Gastroesophageal sphincter (tissue), 4 donors: ENCODE measurements around the gene RRN3. TPM values are rescaled to one million over a fixed set of nuclear protein-coding genes. Genes with fewer than 3 reads are reported as not detected.
"Not testable (repeated sequence)": the region's sequence is repeated elsewhere in the genome, so short reads cannot be mapped to it uniquely, and the experiment has no call there.

Experiments
- ATAC-seq: fragments of 150-250 bp; one replicate; pipeline ENCODE4 v1.9.1; 2016; ENCODE audit warnings: mild to moderate bottlenecking, moderate library complexity
- H3K27ac ChIP-seq, 4 donors: fragments of 200-600 bp; sonication (generic) in 3 of 4; 1 replicate in 3 of 4; 2 replicates in 1 of 4; pipeline ENCODE4 v1.5.1; 2016 to 2019
- H3K27me3 ChIP-seq: fragments of 200-600 bp; sonication (generic); one replicate; pipeline ENCODE4 v1.5.1; 2019
- H3K36me3 ChIP-seq, 2 donors: fragments of 200-600 bp; sonication (generic); one replicate each; pipeline ENCODE4 v1.5.1; 2019; ENCODE audit warnings: control low read depth in 1 of 2
- H3K4me1 ChIP-seq, 3 donors: fragments of 200-600 bp; sonication (generic); 1 replicate in 2 of 3; 2 replicates in 1 of 3; pipeline ENCODE4 v1.5.1; 2016 to 2019; ENCODE audit warnings: control low read depth in 2 of 3
- H3K4me3 ChIP-seq, 2 donors: fragments of 200-600 bp; sonication (generic); one replicate each; pipeline ENCODE4 v1.5.1; 2019; ENCODE audit warnings: mild to moderate bottlenecking in 1 of 2, moderate library complexity in 1 of 2
- H3K9me3 ChIP-seq, 3 donors: fragments of 200-600 bp; sonication (generic); one replicate each; pipeline ENCODE4 v1.5.1; 2017 to 2019; ENCODE audit warnings: control low read depth in 2 of 3
- CTCF ChIP-seq, 4 experiments: fragments of 200-600 bp in 2 of 4; fragments of 450-650 bp in 2 of 4; sonication (generic) in 1 of 4; IDR thresholded peaks; one replicate each; pipeline ENCODE4 v1.5.1; 2017 to 2019; ENCODE audit warnings: antibody characterized with exemption in 4 of 4, mild to moderate bottlenecking in 2 of 4, moderate library complexity in 2 of 4
- POLR2AphosphoS5 ChIP-seq: sonication (generic); formaldehyde crosslinking; IDR thresholded peaks from one replicate; pipeline ENCODE4 v1.6.1; 2017; ENCODE audit warnings: antibody characterized with exemption
- WGBS, 2 donors: methylation state at CpG; one replicate each; pipeline ENCODE4 v1.1.5; 2018; ENCODE audit warnings: low coverage in 1 of 2; 5-methylcytosine and 5-hydroxymethylcytosine counted together
- total RNA-seq, 4 donors: library from RNA; depleted of rRNA; stranded (reverse); fragments of >200 nt; gene quantifications; one replicate each; pipeline ENCODE4 v1.1.0, GENCODE V29; 2016

RRN3 gene
- total RNA-seq, 4 donors from 2014 or later: 27.9 to 42.3 (median 31.1) TPM

GRCh38 chr16:15025234-15025951, 68.7 kb downstream of the RRN3 start:
- TF ChIP-seq POLR2AphosphoS5: peak; percentile 60
- H3K27ac ChIP-seq: peak overlapping the region in 2 of 4 donors; percentile 46 to 58
- peaks cover 0 to 52% (median 0%) of the 10 kb centered on the region in 3 donors for H3K4me1 ChIP-seq
- peaks cover 0 to 92% of the 10 kb centered on the region in 2 donors for H3K36me3 ChIP-seq
- 58 to 68% methylated on average over 10 to 14 of the region's 14 CpGs for WGBS, 2 donors
- H3K4me3 ChIP-seq, H3K9me3 ChIP-seq, H3K27me3 ChIP-seq: not testable (repeated sequence)
- peak; percentile 48 for ATAC-seq

- H3K4me1 ChIP-seq: peaks cover 0 to 49% (median 0%) of the 10 kb centered on the region in 3 donors
- WGBS, 2 donors: 60% methylated on average over 1 of the region's 1 CpG; no CpG with 5 or more reads in 1 of the 2 donors
- not testable (repeated sequence) for ATAC-seq
Measured at GRCh38 chr16:15024858-15025199, 69.2 kb downstream of the RRN3 start.

GRCh38 chr16:15023381-15024077, 70.5 kb downstream of the RRN3 start:
- 87 to 89% methylated on average over 7 to 12 of the region's 13 CpGs for WGBS, 2 donors
- Histone ChIP-seq H3K4me1 (peaks cover 0 to 36% (median 0%) of the 10 kb centered on the region in 3 donors), H3K36me3 (peaks cover 0 to 92% of the 10 kb centered on the region in 2 donors)
- not testable (repeated sequence) for H3K9me3 ChIP-seq, H3K4me3 ChIP-seq, H3K27ac ChIP-seq, H3K27me3 ChIP-seq, ATAC-seq

More at GRCh38 chr16:15024858-15025199, 69.2 kb downstream of the RRN3 start:
- not testable (repeated sequence) for H3K9me3 ChIP-seq, H3K27me3 ChIP-seq, H3K4me3 ChIP-seq
- H3K36me3 ChIP-seq: peaks cover 0 to 93% of the 10 kb centered on the region in 2 donors
- H3K27ac ChIP-seq: peak overlapping the region in 1 of 4 donors; percentile 58

GRCh38 chr16:15022194-15022593, 71.9 kb downstream of the RRN3 start:
- 25 to 40% methylated on average over 4 of the region's 4 CpGs for WGBS, 2 donors
- H3K4me1 ChIP-seq: peaks cover 0 to 33% (median 0%) of the 10 kb centered on the region in 3 donors
- peak overlapping the region in 1 of 4 donors; percentile 25 for H3K27ac ChIP-seq
- peak in 1 of 4 experiments; percentile 34 for TF ChIP-seq CTCF (IDR thresholded peaks at IDR 0.05)
- not testable (repeated sequence) for H3K27me3 ChIP-seq, H3K4me3 ChIP-seq, H3K9me3 ChIP-seq
- peaks cover 0 to 94% of the 10 kb centered on the region in 2 donors for H3K36me3 ChIP-seq
- ATAC-seq: peak; percentile 46

GRCh38 chr16:15021429-15021828, 72.6 kb downstream of the RRN3 start:
- TF ChIP-seq POLR2AphosphoS5: peak; percentile 22

GRCh38 chr16:15016951-15017580, 77.0 kb downstream of the RRN3 start:
- WGBS, 2 donors: 19 to 20% methylated on average over 3 to 4 of the region's 4 CpGs
- H3K27ac ChIP-seq: peak overlapping the region in 3 of 4 donors; percentile 34 to 45 (median 42)
- peak; percentile 75 for ATAC-seq

More at GRCh38 chr16:15021429-15021828, 72.6 kb downstream of the RRN3 start:
- not testable (repeated sequence) for H3K4me3 ChIP-seq, ATAC-seq, H3K9me3 ChIP-seq, H3K27me3 ChIP-seq
- Histone ChIP-seq H3K4me1 (peaks cover 2 to 37% (median 4%) of the 10 kb centered on the region in 3 donors), H3K27ac (peak overlapping the region in 1 of 4 donors; percentile 25), H3K36me3 (peaks cover 0 to 94% of the 10 kb centered on the region in 2 donors)
- 61 to 75% methylated on average over 7 of the region's 7 CpGs for WGBS, 2 donors

GRCh38 chr16:15016354-15016753, 77.7 kb downstream of the RRN3 start:
- 64 to 100% methylated on average over 1 to 4 of the region's 4 CpGs for WGBS, 2 donors
- H3K9me3 ChIP-seq, H3K4me3 ChIP-seq, ATAC-seq, H3K27me3 ChIP-seq: not testable (repeated sequence)
- Histone ChIP-seq H3K27ac (peak overlapping the region in 3 of 4 donors; percentile 42 to 51 (median 45)), H3K4me1 (peaks cover 4 to 51% (median 7%) of the 10 kb centered on the region in 3 donors), H3K36me3 (peaks cover 0 to 72% of the 10 kb centered on the region in 2 donors)

More at GRCh38 chr16:15016951-15017580, 77.0 kb downstream of the RRN3 start:
- H3K9me3 ChIP-seq, H3K4me3 ChIP-seq, H3K27me3 ChIP-seq: not testable (repeated sequence)
- Histone ChIP-seq H3K4me1 (peaks cover 4 to 56% (median 7%) of the 10 kb centered on the region in 3 donors), H3K36me3 (peaks cover 0 to 73% of the 10 kb centered on the region in 2 donors)
- peak; percentile 65 for TF ChIP-seq POLR2AphosphoS5

GRCh38 chr16:15015671-15016070, 78.4 kb downstream of the RRN3 start:
- H3K27me3 ChIP-seq, ATAC-seq, H3K27ac ChIP-seq, H3K4me3 ChIP-seq, H3K9me3 ChIP-seq: not testable (repeated sequence)
- peaks cover 0 to 72% of the 10 kb centered on the region in 2 donors for H3K36me3 ChIP-seq
- WGBS, 2 donors: 97% methylated on average over 3 of the region's 3 CpGs; no CpG with 5 or more reads in 1 of the 2 donors
- peaks cover 4 to 46% (median 7%) of the 10 kb centered on the region in 3 donors for H3K4me1 ChIP-seq

- not testable (repeated sequence) for H3K27ac ChIP-seq, H3K9me3 ChIP-seq, H3K4me3 ChIP-seq, ATAC-seq, H3K27me3 ChIP-seq
- 96% methylated on average over 7 to 10 of the region's 10 CpGs for WGBS, 2 donors
- Histone ChIP-seq H3K36me3 (peaks cover 0 to 64% of the 10 kb centered on the region in 2 donors), H3K4me1 (peaks cover 4 to 42% (median 7%) of the 10 kb centered on the region in 3 donors)
Measured at GRCh38 chr16:15012941-15013340, 81.1 kb downstream of the RRN3 start.
